HG03095 (cell line): ENCODE results near the gene FOXN3.
"Not testable (repeated sequence)": the region's sequence is repeated elsewhere in the genome, so short reads cannot be mapped to it uniquely, and the experiment has no call there.

ENCODE experiments used
- ATAC-seq: cut with Tn5 transposase; IDR thresholded peaks from one replicate; pipeline ENCODE4 v1.9.1; 2021; ENCODE audit warnings: moderate library complexity; ENCODE audit not compliant: unreplicated experiment

Gene FOXN3

DNA sequence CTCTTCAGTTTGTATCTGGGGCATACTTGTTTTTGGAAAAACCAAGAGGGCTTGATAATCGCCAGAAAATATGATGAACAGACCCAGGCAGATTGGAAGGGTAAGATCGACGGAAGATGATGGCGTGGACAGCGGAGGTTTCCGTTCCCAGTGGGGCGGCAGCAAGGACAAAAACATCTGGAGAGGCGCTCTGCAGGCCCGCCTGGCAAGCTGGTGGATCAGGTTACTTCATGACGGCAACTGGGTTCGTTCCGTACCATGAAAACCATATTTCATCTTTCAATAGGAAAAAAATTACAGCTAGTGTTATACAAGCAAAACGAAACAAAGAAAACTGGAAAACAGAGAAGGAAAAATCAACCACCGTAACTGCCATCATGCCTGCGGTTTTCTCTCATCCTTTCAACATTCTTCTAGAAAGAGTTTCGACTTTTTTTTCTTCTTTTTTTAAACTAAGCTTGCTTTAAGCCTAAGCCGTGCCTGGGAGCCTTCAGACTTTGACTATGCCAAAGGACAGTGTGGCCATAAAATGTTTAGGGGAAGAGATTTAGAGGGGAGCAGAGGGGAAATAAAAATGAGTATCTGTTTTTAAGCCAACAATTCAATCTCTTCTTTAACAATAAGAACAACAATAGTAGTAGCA is 210.5 kb downstream of the FOXN3 start:
- no peak for ATAC-seq

DNA sequence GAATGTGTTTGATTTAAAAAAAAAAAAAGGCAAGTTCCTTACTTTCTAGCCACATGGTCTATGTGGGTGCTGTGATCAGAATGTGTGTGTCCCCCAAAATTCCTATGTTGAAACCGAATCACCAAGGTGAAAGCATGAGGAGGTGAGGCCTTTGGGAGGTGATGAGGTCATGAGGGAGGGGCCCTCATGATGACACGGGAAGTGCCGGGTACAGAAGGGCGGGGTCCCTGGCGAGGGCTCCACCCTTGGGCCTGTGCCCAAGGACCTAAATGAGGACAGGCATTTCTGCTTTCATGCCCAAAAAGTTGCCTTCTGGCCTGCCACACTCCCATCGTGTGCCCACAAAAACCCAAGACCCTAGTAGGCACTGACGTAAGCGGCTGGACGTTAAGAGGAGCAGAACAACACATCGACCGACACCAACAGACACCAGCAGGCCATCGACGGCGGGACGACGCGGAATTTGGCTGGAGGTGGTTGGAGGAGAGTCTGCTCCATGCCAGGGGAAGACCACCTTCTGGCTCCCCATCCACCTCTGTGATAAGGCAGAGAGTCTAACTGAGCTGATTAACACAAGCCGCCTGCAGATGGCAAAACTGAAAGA is 211.8 kb downstream of the FOXN3 start:
- no peak for ATAC-seq

DNA sequence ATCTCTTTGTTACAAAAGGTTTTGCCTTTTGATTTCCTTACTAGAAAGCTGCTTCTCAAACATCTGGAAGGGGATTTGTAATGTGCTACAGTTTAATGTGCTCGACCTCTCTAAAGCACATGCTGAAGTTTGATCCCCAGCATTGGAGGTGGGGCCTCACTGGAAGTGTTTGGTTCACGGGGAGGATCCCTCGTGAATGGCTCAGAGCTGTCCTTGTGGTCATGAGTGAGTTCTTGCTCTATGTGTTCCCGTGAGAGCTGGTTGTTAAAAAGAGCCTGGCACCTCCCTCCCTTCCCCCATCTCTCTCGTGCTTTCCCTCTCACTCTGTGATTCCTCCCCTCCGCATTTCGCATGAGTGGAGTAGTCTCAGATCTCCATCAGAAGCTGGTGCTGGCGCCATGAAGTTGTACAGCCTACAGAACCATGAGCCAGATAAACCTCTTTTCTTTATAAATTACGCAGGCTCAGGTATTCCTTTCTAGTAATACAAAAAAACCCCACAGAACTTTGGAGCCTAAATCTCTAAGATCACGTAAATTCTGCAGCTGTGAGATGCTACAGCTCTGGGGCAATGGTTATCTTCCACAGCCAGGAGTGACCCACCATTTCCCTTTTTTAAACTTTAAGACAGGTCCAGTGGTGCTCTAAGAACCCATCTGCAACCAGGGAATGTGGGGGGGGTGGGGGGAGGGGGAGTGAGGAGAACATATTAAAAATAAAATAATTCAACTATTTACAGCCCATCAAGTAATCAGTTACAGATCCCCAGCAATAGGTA is 214.4 kb downstream of the FOXN3 start:
- ATAC-seq = no peak

GRCh38 chr14:89201645-89202044 is 215.4 kb downstream of the FOXN3 start:
- no peak for ATAC-seq

DNA sequence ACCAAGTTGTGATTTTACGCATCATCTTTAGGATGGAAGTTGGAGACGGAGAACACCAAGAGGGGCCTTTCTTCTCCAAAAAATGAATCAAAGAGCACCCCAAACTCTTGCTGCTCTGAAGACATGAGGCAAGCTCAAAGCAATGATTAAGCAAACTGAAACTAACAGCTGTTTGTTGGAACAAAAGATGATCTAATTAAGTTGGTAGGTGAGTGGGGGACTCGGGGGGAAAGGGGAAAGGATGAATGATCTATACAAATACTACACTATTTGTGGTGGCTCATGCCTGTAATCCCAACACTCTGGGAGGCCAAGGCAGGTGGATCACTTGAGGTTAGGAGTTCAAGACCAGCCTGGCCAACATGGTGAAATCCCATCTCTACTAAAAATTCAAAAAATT is 217.7 kb downstream of the FOXN3 start:
- not testable (repeated sequence) for ATAC-seq

DNA sequence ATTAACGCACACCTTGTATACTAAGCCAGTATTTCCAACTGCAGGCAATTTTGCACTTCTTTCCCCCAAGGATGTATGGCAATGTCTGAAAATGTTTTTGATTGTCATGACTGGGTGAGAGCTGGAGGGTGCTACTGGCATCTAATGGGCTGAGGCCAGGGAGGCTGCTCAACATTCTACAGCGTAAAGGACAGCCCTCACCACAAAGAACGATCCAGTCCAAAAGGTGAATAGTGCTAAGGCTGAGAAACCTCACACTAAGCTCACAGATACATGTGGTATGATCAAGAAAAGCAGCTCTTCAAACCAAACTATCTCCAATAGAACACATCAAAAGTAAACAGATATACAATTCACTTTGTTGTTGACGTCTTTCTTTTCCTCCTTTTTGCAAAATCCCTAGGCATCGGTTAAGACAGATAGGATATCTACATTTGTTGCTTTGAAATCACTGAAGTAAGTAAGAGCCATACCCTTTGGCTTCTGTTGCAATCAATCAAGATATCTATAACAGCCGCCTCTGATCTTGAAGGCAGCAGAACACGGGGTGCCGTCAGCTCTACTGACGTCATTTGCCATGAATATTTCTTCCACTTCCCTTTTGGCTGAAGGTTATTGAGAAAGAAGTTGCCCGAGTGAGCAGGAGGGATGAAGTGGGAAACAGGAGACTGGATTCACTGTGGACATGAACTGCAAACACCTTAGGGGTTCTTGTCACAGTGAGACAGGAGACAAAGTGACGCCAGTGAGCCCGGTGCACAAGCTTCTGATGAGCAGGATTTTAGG is 218.3 kb downstream of the FOXN3 start:
- ATAC-seq = no peak

DNA sequence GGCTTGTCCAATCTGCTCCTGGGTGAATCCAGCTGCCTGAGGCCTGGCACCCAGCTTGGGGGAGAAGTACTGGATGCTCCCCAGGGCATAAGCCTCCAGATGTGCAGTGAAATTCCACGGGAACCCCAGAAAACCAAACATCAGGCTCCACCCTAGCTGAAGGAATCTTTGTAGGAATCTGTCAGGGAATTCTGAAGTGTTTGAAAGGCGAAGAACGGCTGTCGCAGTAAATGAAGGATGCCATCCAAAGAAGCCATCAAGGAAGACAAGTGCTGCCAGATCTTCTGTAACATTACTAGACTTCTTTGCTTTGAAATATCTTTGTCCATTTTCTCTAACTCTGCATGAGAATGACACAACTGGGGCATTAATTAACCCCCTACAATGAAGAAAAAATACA is 219.4 kb downstream of the FOXN3 start:
- no peak for ATAC-seq

DNA sequence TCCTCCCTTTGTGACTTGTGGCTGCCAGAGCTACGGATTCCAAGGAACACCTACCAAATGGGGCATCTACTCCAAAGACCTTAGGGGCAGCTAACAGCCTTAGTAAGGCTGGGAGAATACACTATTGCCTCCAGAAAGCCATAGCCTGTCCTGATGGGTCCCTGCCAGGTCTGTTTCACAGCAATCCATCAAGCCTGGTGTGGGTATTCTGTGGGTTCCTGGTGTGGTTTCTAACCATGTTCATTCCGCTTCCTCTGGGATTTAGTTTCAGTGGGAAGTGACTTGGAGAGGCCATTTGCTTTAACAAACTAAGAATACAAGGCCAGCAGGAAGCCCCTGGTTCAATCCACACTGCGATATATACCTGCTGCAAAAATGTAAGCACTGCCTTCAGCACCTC is 220.5 kb downstream of the FOXN3 start:
- no peak for ATAC-seq

DNA sequence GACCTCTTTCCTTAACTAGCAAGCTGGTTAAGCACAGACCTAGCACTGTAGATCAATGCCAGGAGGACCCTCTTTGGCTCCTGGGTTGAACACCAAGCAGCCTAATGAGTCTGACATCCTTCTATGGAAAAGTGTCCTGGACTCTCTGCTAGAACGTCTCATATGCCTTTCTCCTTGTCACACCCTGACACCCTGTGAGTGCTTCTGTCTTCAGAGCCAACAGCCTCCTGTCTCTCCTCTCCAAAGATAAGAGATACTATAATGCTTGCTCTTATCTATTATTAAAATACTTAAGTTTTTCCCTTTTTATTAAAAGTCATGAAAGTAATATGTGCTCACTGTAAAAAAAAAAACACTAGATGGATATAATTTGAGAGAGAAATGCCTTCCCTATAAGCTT is 222.7 kb downstream of the FOXN3 start:
- ATAC-seq = no peak

GRCh38 chr14:89190765-89191513 is 226.1 kb downstream of the FOXN3 start:
- no peak for ATAC-seq

- ATAC-seq = no peak
Measured at GRCh38 chr14:89188492-89188891, 228.5 kb downstream of the FOXN3 start.

- no peak for ATAC-seq
Measured at GRCh38 chr14:89187501-89187900, 229.5 kb downstream of the FOXN3 start.

DNA sequence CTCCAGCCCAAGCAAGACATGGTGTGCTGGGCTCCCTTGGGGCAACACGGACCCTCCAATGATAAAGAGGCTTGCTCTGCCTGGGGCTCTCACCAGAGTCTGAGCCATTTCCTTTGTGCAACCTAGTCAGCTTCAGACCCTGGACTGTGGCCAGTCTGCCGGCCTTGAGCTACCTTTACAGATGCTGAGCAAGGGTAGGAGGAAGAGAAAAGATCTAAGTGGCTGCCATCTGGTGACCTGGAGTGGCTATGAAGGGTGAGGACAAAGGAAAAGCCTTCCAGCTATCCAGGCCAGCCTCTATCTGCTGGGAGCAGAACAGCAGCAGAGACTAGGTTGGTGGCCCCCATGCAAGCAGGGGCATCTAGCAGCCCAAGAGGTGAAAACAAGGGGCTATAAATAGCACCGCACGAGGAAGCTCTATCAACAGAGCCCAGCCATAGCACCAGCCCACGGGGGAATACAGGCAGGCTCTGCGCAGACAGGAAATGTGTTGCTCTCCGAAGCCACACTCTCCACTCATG is 230.1 kb downstream of the FOXN3 start:
- no peak for ATAC-seq

DNA sequence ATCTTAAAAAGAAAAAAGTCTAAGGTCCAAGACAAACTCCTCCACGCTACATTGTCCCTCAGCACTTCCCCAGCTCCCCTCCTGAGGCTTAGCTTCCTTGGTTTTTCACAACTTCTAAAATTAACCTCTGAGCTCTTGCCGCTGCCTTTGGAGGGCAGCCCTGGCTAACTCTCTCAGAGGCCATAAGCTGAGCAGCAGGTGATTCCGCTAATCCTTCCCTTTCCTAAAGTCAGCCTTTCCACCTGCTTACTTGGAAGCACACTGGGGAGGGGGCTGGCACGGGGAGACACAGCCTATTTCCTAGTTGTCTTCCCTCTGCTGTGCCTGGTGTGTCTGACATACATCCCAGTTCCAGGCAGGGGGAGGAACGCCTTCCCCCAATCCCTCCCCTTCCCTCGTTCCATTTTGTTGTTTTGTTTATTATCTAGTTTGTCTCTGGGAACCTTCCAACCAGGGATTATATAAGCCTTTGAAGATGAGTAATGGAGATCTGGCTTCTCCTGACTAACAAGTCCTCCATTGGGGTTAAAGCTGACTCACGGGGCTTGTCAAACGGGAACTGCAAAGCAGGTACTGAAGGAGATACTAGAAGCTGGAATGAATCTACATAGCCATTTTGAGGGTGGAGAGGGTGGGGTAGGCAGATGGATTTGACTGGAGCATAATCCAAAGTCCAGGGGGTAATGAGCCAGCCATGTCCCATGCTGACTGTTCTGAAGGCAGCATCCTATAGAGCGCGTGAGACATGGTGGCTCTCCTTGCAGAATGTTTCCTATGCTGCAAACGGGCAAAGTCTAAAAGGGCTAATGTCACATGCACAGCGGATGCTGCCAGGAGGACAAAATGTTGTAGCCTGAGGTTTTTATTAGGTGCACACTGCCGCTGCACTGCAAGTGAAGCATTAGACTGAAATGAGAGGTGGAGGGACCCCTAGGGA is 230.8 kb downstream of the FOXN3 start:
- ATAC-seq = no peak

GRCh38 chr14:89184952-89185351 is 232.1 kb downstream of the FOXN3 start:
- no peak for ATAC-seq

- no peak for ATAC-seq
Measured at GRCh38 chr14:89182326-89182725, 234.7 kb downstream of the FOXN3 start.

DNA sequence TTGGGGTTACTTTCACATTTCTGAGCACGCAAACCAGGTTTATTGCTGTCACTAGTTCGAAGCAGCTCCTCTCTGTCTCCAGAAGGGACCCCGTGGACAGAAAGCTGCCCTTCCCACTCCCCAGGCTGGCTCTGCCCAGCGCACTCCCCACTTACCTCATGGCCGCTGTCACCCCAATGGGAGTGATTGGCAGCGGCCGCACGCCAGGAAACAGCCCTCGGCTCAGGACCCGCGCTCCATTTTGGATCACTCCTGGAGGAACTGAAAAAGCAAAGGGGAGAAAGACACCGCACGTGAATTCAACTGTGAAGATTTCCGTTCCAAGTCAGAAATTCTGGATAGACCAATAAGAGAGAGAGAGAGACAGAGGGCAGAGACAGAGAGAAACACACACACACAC is 236.5 kb downstream of the FOXN3 start:
- ATAC-seq = no peak

GRCh38 chr14:89179891-89180404 is 237.1 kb downstream of the FOXN3 start:
- no peak for ATAC-seq
